Measurements from ENCODE around the gene R3HDML. TPM values are rescaled to one million over a fixed set of nuclear protein-coding genes. Genes with fewer than 3 reads are reported as not detected.

R3HDML gene
- total and polyA plus RNA-seq, 2 of the 13 experiments (the other 11 are each of a cell fraction or from before 2014, with no cell fraction given): not detected

- TF ChIP-seq, protein P1, sequence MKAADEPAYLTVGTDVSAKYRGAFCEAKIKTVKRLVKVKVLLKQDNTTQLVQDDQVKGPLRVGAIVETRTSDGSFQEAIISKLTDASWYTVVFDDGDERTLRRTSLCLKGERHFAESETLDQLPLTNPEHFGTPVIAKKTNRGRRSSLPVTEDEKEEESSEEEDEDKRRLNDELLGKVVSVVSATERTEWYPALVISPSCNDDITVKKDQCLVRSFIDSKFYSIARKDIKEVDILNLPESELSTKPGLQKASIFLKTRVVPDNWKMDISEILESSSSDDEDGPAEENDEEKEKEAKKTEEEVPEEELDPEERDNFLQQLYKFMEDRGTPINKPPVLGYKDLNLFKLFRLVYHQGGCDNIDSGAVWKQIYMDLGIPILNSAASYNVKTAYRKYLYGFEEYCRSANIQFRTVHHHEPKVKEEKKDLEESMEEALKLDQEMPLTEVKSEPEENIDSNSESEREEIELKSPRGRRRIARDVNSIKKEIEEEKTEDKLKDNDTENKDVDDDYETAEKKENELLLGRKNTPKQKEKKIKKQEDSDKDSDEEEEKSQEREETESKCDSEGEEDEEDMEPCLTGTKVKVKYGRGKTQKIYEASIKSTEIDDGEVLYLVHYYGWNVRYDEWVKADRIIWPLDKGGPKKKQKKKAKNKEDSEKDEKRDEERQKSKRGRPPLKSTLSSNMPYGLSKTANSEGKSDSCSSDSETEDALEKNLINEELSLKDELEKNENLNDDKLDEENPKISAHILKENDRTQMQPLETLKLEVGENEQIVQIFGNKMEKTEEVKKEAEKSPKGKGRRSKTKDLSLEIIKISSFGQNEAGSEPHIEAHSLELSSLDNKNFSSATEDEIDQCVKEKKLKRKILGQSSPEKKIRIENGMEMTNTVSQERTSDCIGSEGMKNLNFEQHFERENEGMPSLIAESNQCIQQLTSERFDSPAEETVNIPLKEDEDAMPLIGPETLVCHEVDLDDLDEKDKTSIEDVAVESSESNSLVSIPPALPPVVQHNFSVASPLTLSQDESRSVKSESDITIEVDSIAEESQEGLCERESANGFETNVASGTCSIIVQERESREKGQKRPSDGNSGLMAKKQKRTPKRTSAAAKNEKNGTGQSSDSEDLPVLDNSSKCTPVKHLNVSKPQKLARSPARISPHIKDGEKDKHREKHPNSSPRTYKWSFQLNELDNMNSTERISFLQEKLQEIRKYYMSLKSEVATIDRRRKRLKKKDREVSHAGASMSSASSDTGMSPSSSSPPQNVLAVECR (CRISPR knock-in tag; IDR thresholded peaks at IDR 0.05; ENCODE audit: borderline replicate concordance): no peak
- TF ChIP-seq ZMYM4 (CRISPR knock-in tag; IDR thresholded peaks at IDR 0.05): no peak
- no peak for TF ChIP-seq ZFP91 (CRISPR knock-in tag; IDR thresholded peaks at IDR 0.05; ENCODE audit: borderline replicate concordance)
- TF ChIP-seq AKAP8 (CRISPR knock-in tag; IDR thresholded peaks at IDR 0.05): no peak
- no peak for TF ChIP-seq HMGXB3 (CRISPR knock-in tag; IDR thresholded peaks at IDR 0.05; ENCODE audit: borderline replicate concordance)
- TF ChIP-seq PLRG1 (conservative IDR thresholded peaks at IDR 0.05): no peak
- peak; percentile 27; the same call in 1 of the 2 replicates for TF ChIP-seq ZNF644 (CRISPR knock-in tag; IDR thresholded peaks at IDR 0.05; ENCODE audit: low read depth)
- TF ChIP-seq TCF7 (IDR thresholded peaks at IDR 0.05; ENCODE audit: low read depth): no peak
- no peak for TF ChIP-seq EHMT2 (IDR thresholded peaks at IDR 0.05; ENCODE audit: borderline replicate concordance, low read depth, low read length)
- TF ChIP-seq UBTF (CRISPR knock-in tag; IDR thresholded peaks at IDR 0.05): no peak
- no peak for TF ChIP-seq TP53 (CRISPR knock-in tag; conservative IDR thresholded peaks at IDR 0.05)
- no peak for TF ChIP-seq RFXANK (CRISPR knock-in tag; IDR thresholded peaks at IDR 0.05)
- TF ChIP-seq KDM3A (CRISPR knock-in tag; IDR thresholded peaks at IDR 0.05; ENCODE audit: low read depth): no peak
- TF ChIP-seq ZNF75D (CRISPR knock-in tag; IDR thresholded peaks at IDR 0.05; ENCODE audit: borderline replicate concordance): no peak
- TF ChIP-seq ZNF446 (CRISPR knock-in tag; IDR thresholded peaks at IDR 0.05): peak; percentile 61; the same call in 1 of the 2 replicates
Measured at GRCh38 chr20:44393608-44394451, 57.0 kb downstream of the R3HDML start (continued).

Data from HepG2 (cell line).